SK-N-SH (cell line): ENCODE measurements around the gene OAS1. TPM values are rescaled to one million over a fixed set of nuclear protein-coding genes. Genes with fewer than 3 reads are reported as not detected.
"Not testable (repeated sequence)": the region's sequence is repeated elsewhere in the genome, so short reads cannot be mapped to it uniquely, and the experiment has no call there.

Experiments used
- CTCF ChIA-PET: fragments of 300-600, 350-600 bp; formaldehyde crosslinking; extraction: SDS; loops from one replicate; lab custom pipeline; 2021; lab: Yijun Ruan, JAX
- POLR2A ChIA-PET: fragments of 350-600 bp; sonication (Branson Sonifier 250); formaldehyde crosslinking; extraction: SDS; loops from one replicate; lab custom pipeline; 2020; ENCODE audit warnings: antibody characterized with exemption, inconsistent platforms; lab: Yijun Ruan, JAX
- DNase-seq: peaks from one replicate; pipeline ENCODE4 v3.0.0; 2012
- H2AFZ ChIP-seq: fragments of 200-600 bp; sonication (generic); 2 replicates; pipeline ENCODE4 v1.8.1; 2016; ENCODE audit warnings: antibody characterized with exemption, mild to moderate bottlenecking, low read depth
- H3F3A ChIP-seq: fragments of 200-600 bp; sonication (generic); replicated peaks from 2 replicates; pipeline ENCODE3; 2016; ENCODE audit warnings: antibody characterized with exemption, mild to moderate bottlenecking; ENCODE audit not compliant: insufficient read depth
- H3K27ac ChIP-seq, 2 experiments: fragments of 200-500 bp in 1 of 2; fragments of 200-600 bp in 1 of 2; sonication (Bioruptor generic) in 1 of 2; sonication (generic), shearing (Covaris generic) in 1 of 2; 2 replicates each; pipeline versions ENCODE4 v1.5.1 to v1.6.1; 2014 to 2016; ENCODE audit warnings: low read depth in 2 of 2, inconsistent platforms in 1 of 2, low read length in 1 of 2, mild to moderate bottlenecking in 1 of 2, mixed read lengths in 1 of 2
- H3K27me3 ChIP-seq: fragments of 200-600 bp; sonication (generic), shearing (Covaris generic); 2 replicates; pipeline ENCODE4 v1.6.1; 2016; ENCODE audit warnings: mixed run types; ENCODE audit not compliant: insufficient read depth
- H3K36me3 ChIP-seq, 2 experiments: fragments of 200-500 bp in 1 of 2; fragments of 200-600 bp in 1 of 2; sonication (Bioruptor generic) in 1 of 2; sonication (generic) in 1 of 2; replicated peaks in 1 of 2; 2 replicates each; pipeline versions ENCODE3 to v1.5.1; 2014 to 2016; ENCODE audit warnings: low read length in 1 of 2, mild to moderate bottlenecking in 1 of 2; ENCODE audit not compliant: insufficient read depth in 2 of 2, control insufficient read depth in 1 of 2
- H3K4me1 ChIP-seq, 2 experiments: fragments of 200-500 bp in 1 of 2; fragments of 200-600 bp in 1 of 2; sonication (Bioruptor generic) in 1 of 2; sonication (generic), shearing (Covaris generic) in 1 of 2; 2 replicates each; pipeline versions ENCODE4 v1.5.1 to v1.6.1; 2014 to 2016; ENCODE audit warnings: low read depth in 1 of 2, low read length in 1 of 2, mixed run types in 1 of 2; ENCODE audit not compliant: insufficient read depth in 2 of 2, control insufficient read depth in 1 of 2
- H3K4me2 ChIP-seq: fragments of 200-600 bp; sonication (generic), shearing (Covaris generic); 2 replicates; pipeline ENCODE4 v1.6.1; 2017; ENCODE audit warnings: mixed run types
- H3K4me3 ChIP-seq, 2 experiments: fragments of 200-500 bp in 1 of 2; fragments of 200-600 bp in 1 of 2; sonication (Bioruptor generic) in 1 of 2; sonication (generic), shearing (Covaris generic) in 1 of 2; 2 replicates each; pipeline versions ENCODE4 v1.5.1 to v1.8.1; 2014 to 2016; ENCODE audit warnings: low read depth in 2 of 2, inconsistent platforms in 1 of 2, low read length in 1 of 2, mild to moderate bottlenecking in 1 of 2, mixed read lengths in 1 of 2, moderate library complexity in 1 of 2
- H3K79me2 ChIP-seq: fragments of 200-600 bp; sonication (generic); 2 replicates; pipeline ENCODE4 v1.8.1; 2017; ENCODE audit warnings: mild to moderate bottlenecking; ENCODE audit not compliant: insufficient read depth
- H3K9ac ChIP-seq: fragments of 200-600 bp; sonication (generic); 2 replicates; pipeline ENCODE4 v1.6.1; 2017; ENCODE audit warnings: mixed run types
- H3K9me2 ChIP-seq: fragments of 200-600 bp; sonication (generic); 2 replicates; pipeline ENCODE4 v1.6.1; 2017; ENCODE audit warnings: mixed run types
- H3K9me3 ChIP-seq: fragments of 200-600 bp; sonication (generic); 2 replicates; pipeline ENCODE4 v1.6.1; 2017; ENCODE audit warnings: mixed run types, mild to moderate bottlenecking, moderate library complexity
- H4K20me1 ChIP-seq: fragments of 200-600 bp; sonication (generic); 2 replicates; pipeline ENCODE4 v1.6.1; 2017; ENCODE audit warnings: mild to moderate bottlenecking, mixed run types; ENCODE audit not compliant: insufficient read depth
- ELF1 ChIP-seq: IDR thresholded peaks from 2 replicates; pipeline ENCODE4 v1.4.0; 2012
- FOXJ3 ChIP-seq: sonication (generic); formaldehyde crosslinking; IDR thresholded peaks from 2 replicates; pipeline ENCODE4 v1.5.1; 2020; ENCODE audit warnings: mild to moderate bottlenecking, missing genetic modification reagents
- GABPA ChIP-seq: IDR thresholded peaks from 2 replicates; pipeline ENCODE4 v1.4.0; 2012; ENCODE audit warnings: low read depth, mild to moderate bottlenecking
- MXI1 ChIP-seq: IDR thresholded peaks from 2 replicates; pipeline ENCODE4 v1.6.1; 2012; ENCODE audit warnings: mild to moderate bottlenecking, low read depth, low read length, improper control_type of control experiment
- RAD21 ChIP-seq: IDR thresholded peaks from 2 replicates; pipeline ENCODE4 v1.6.1; 2012; ENCODE audit warnings: mild to moderate bottlenecking, low read length
- RCOR1 ChIP-seq: fragments of 150-350 bp; IDR thresholded peaks from 2 replicates; pipeline ENCODE4 v1.6.1; 2017; ENCODE audit warnings: antibody characterized with exemption, low read length
- SIN3A ChIP-seq: IDR thresholded peaks from 2 replicates; pipeline ENCODE4 v1.6.1; 2012; ENCODE audit warnings: low read depth, mild to moderate bottlenecking, low read length, moderate library complexity, borderline replicate concordance
- SMC3 ChIP-seq: IDR thresholded peaks from 2 replicates; pipeline ENCODE4 v1.6.1; 2012; ENCODE audit warnings: low read depth, low read length, improper control_type of control experiment
- TCF12 ChIP-seq: IDR thresholded peaks from 2 replicates; pipeline ENCODE4 v1.4.0; 2012
- TEAD4 ChIP-seq: IDR thresholded peaks from 2 replicates; pipeline ENCODE4 v1.4.0; 2012; ENCODE audit warnings: mild to moderate bottlenecking, borderline replicate concordance; ENCODE audit not compliant: insufficient read depth
- USF2 ChIP-seq: fragments of 150-350 bp; IDR thresholded peaks from 2 replicates; pipeline ENCODE4 v1.6.1; 2017; ENCODE audit warnings: antibody characterized with exemption, low read length, low read depth, borderline replicate concordance
- YY1 ChIP-seq: IDR thresholded peaks from 2 replicates; pipeline ENCODE4 v1.4.0; 2012; ENCODE audit warnings: low read depth, mild to moderate bottlenecking
- WGBS: methylation state at CpG from one replicate; pipeline ENCODE4 v1.1.6; 2017; ENCODE audit warnings: low lambda C conversion rate; 5-methylcytosine and 5-hydroxymethylcytosine counted together
- polyA plus RNA-seq, 3 experiments: library from polyadenylated mRNA; depleted of rRNA; stranded (reverse); fragments of >200 nt; gene quantifications; 2 replicates each; pipeline ENCODE4 v1.2.3, GENCODE V29; 2012
- TF ChIP-seq, protein P1 (sequence below): IDR thresholded peaks from 2 replicates; pipeline ENCODE4 v1.4.0; 2012; ENCODE audit warnings: low read depth, borderline replicate concordance
- TF ChIP-seq, protein P2 (sequence below): IDR thresholded peaks from 2 replicates; pipeline ENCODE4 v1.4.0; 2012; ENCODE audit warnings: low read depth
- TF ChIP-seq, protein P3 (sequence below): fragments of 200-600 bp; sonication (generic); IDR thresholded peaks from 2 replicates; pipeline ENCODE4 v1.6.1; 2017; ENCODE audit warnings: antibody characterized with exemption, mild to moderate bottlenecking, moderate library complexity

OAS1 gene
- polyA plus RNA-seq, 1 of the 3 experiments (the other 2 are of a cell fraction): 1.1 TPM

GRCh38 chr12:112919121-112919520, 12.4 kb downstream of the OAS1 start:
- ChIA-PET POLR2A (no interaction called here), CTCF (interaction anchor here (1.5 kb wide), 1 partner anchor 111 kb away, joined by 3 read pairs; no protein-coding TSS in a partner anchor)
- H3K79me2 ChIP-seq: no peaks in the 10 kb centered on the region
- H3K27me3 ChIP-seq: no peaks in the 10 kb centered on the region
- DNase-seq: no peak
- H2AFZ ChIP-seq: no peak overlapping the region
- no peak overlapping the region for H3K27ac ChIP-seq
- no peaks in the 10 kb centered on the region for H4K20me1 ChIP-seq
- 0 out of 2 replicates have a peak, but pooled peaks cover under 1% of the 10 kb centered on the region for H3K9me3 ChIP-seq
- 66% methylated on average over 4 of the region's 6 CpGs for WGBS
- no peaks in the 10 kb centered on the region for H3F3A ChIP-seq
- no peaks in the 10 kb centered on the region for H3K9me2 ChIP-seq
- no peaks in the 10 kb centered on the region for H3K4me1 ChIP-seq
- H3K36me3 ChIP-seq: no peaks in the 10 kb centered on the region
- no peak overlapping the region for H3K4me2 ChIP-seq
- TF ChIP-seq, protein P1, sequence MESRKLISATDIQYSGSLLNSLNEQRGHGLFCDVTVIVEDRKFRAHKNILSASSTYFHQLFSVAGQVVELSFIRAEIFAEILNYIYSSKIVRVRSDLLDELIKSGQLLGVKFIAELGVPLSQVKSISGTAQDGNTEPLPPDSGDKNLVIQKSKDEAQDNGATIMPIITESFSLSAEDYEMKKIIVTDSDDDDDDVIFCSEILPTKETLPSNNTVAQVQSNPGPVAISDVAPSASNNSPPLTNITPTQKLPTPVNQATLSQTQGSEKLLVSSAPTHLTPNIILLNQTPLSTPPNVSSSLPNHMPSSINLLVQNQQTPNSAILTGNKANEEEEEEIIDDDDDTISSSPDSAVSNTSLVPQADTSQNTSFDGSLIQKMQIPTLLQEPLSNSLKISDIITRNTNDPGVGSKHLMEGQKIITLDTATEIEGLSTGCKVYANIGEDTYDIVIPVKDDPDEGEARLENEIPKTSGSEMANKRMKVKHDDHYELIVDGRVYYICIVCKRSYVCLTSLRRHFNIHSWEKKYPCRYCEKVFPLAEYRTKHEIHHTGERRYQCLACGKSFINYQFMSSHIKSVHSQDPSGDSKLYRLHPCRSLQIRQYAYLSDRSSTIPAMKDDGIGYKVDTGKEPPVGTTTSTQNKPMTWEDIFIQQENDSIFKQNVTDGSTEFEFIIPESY: no peak
- TF ChIP-seq GABPA: no peak
- no peak for TF ChIP-seq RCOR1
- no peak for TF ChIP-seq USF2
- TF ChIP-seq SIN3A: no peak
- TF ChIP-seq ELF1: no peak
- TF ChIP-seq MXI1: no peak
- no peak for TF ChIP-seq TCF12
- TF ChIP-seq, protein P2, sequence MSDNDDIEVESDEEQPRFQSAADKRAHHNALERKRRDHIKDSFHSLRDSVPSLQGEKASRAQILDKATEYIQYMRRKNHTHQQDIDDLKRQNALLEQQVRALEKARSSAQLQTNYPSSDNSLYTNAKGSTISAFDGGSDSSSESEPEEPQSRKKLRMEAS: no peak
- no peak for TF ChIP-seq SMC3
- no peak for TF ChIP-seq FOXJ3
- TF ChIP-seq TEAD4: no peak
- TF ChIP-seq, protein P3, sequence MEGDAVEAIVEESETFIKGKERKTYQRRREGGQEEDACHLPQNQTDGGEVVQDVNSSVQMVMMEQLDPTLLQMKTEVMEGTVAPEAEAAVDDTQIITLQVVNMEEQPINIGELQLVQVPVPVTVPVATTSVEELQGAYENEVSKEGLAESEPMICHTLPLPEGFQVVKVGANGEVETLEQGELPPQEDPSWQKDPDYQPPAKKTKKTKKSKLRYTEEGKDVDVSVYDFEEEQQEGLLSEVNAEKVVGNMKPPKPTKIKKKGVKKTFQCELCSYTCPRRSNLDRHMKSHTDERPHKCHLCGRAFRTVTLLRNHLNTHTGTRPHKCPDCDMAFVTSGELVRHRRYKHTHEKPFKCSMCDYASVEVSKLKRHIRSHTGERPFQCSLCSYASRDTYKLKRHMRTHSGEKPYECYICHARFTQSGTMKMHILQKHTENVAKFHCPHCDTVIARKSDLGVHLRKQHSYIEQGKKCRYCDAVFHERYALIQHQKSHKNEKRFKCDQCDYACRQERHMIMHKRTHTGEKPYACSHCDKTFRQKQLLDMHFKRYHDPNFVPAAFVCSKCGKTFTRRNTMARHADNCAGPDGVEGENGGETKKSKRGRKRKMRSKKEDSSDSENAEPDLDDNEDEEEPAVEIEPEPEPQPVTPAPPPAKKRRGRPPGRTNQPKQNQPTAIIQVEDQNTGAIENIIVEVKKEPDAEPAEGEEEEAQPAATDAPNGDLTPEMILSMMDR: no peak
- TF ChIP-seq YY1: no peak
- no peak overlapping the region for H3K4me3 ChIP-seq
- no peak overlapping the region for H3K9ac ChIP-seq

DNA sequence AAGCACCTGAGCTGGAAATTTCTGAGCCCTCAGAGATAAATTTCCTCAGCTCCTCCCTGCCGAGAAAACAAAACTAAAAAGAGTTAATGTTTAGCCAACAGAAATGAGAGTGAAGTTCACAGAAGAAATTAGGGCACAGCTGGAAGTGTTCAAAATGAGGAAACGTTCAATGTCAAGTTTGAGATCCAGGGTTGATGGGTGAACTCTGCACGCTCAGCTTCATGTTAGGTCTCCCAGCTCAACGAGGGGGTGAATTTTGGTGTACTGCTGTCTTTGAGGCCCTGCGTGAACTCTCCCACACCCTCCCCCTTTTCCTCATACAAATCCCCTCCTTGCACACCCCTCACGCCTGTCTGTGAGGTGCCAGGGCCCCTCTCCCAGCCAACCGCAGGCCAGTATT, 18.2 kb downstream of the OAS1 start:
- Histone ChIP-seq H3K9ac (no peak overlapping the region), H3K27ac (no peak overlapping the region), H3K36me3 (no peaks in the 10 kb centered on the region), H3K9me3 (no peaks in the 10 kb centered on the region), H3K79me2 (no peaks in the 10 kb centered on the region), H3K4me3 (no peak overlapping the region), H4K20me1 (no peaks in the 10 kb centered on the region), H2AFZ (no peak overlapping the region), H3F3A (no peaks in the 10 kb centered on the region)
- no peak for DNase-seq
- ChIA-PET POLR2A (no interaction called here), CTCF (interaction anchor here (1.1 to 1.2 kb wide), 3 partner anchors 19 to 26 kb away, joined by 3 read pairs; partner anchors contain the start of gene OAS1)
- 40% methylated on average over 7 of the region's 7 CpGs for WGBS
- no peak for TF ChIP-seq RAD21
- TF ChIP-seq, all 33 proteins: peak for 0
- Histone ChIP-seq H3K27me3 (no peaks in the 10 kb centered on the region), H3K9me2 (no peaks in the 10 kb centered on the region), H3K4me2 (no peak overlapping the region), H3K4me1 (no peaks in the 10 kb centered on the region; a peak in 1 of 4 replicates)

DNA sequence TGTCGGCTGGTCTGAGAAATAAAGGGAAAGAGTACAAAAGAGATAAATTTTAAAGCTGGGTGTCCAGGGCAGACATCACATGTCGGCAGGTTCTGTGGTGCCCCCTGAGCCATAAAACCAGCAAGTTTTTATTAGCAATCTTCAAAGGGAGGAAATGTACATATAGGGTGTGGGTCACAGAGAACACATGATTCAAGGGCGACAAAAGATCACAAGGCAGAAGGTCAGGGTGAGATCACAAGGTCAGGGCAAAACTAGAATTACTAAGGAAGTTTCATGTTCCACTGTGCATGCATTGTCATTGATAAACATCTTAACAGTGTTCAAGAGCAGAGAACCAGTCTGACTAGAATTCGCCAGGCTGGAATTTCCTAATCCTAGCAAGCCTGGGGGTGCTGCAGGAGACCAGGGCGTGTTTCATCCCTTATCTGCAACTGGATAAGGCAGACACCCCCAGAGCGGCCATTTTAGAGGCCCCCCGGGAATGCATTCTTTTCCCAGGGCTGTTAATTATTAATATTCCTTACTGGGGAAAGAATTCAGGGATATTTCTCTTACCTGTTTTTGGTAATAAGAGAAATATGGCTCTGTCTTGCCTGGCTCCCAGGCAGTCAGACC, 19.8 kb downstream of the OAS1 start:
- H3K4me1 ChIP-seq, H3K9ac ChIP-seq, H3F3A ChIP-seq, H3K9me3 ChIP-seq, H3K9me2 ChIP-seq, H3K79me2 ChIP-seq, DNase-seq, H3K4me2 ChIP-seq, H3K27ac ChIP-seq, H2AFZ ChIP-seq, POLR2A ChIA-PET, CTCF ChIA-PET, H3K36me3 ChIP-seq, H3K4me3 ChIP-seq, H4K20me1 ChIP-seq, H3K27me3 ChIP-seq: not testable (repeated sequence)
- WGBS: 51% methylated on average over 7 of the region's 7 CpGs
